Measurements from ENCODE around the gene RNF5. TPM values are rescaled to one million over a fixed set of nuclear protein-coding genes. Genes with fewer than 3 reads are reported as not detected.
A peak's percentile ranks its signal among the peaks of the same experiment; 100 is the strongest.

Gene RNF5
- total and polyA plus RNA-seq, 9 of the 15 experiments (the other 6 are each of a cell fraction or from before 2014, with no cell fraction given) = 62.2 to 245 (median 129) TPM

- peaks cover 39% of the 10 kb centered on the region for H3K79me2 ChIP-seq (ENCODE audit: control insufficient read depth, insufficient read depth, low read length)
- 57% methylated on average over 6 of the region's 8 CpGs for WGBS (ENCODE audit: insufficient coverage, low coverage, missing lambda C conversion rate)
- H3K4me3 ChIP-seq = no peak overlapping the region
- H3K9me1 ChIP-seq (ENCODE audit: control insufficient read depth, insufficient read depth, low read length) = no peaks in the 10 kb centered on the region
- no peaks in the 10 kb centered on the region for H4K20me1 ChIP-seq (replicated peaks; ENCODE audit: control insufficient read depth, insufficient read depth, low read length)
- peaks cover 31 to 65% of the 10 kb centered on the region in 2 experiments for H3K4me1 ChIP-seq (replicated peaks in 1 of 2; ENCODE audit: control insufficient read depth in 2 of 2, insufficient read depth in 2 of 2, low read length in 2 of 2)
- H3K9ac ChIP-seq (ENCODE audit: insufficient read depth in 1 of 2, low read depth in 2 of 2, low read length in 2 of 2) = no peak overlapping the region; a peak in 1 of 4 replicates
- no peak overlapping the region for H3K4me2 ChIP-seq (ENCODE audit: insufficient read depth, low read length)
- POLR2A ChIA-PET = interaction anchor here (0.6 to 2.1 kb wide), 5 partner anchors 12 to 60 kb away, joined by 3 to 7 read pairs (median 4); partner anchors contain the start of gene FKBPL
- TF ChIP-seq ZBTB26 (CRISPR knock-in tag; IDR thresholded peaks at IDR 0.05) (no peak), MBD2 (IDR thresholded peaks at IDR 0.05; ENCODE audit: borderline replicate concordance, low read depth) (no peak), CSDE1 (IDR thresholded peaks at IDR 0.05) (no peak), ZNF311 (CRISPR knock-in tag; IDR thresholded peaks at IDR 0.05) (no peak), CREBBP (IDR thresholded peaks at IDR 0.05; ENCODE audit: low read depth, low read length) (no peak), ARID4B (CRISPR knock-in tag; IDR thresholded peaks at IDR 0.05) (0 out of 2 replicates have a peak, but pooled peaks have one; percentile 25)
- TF ChIP-seq, protein P1, sequence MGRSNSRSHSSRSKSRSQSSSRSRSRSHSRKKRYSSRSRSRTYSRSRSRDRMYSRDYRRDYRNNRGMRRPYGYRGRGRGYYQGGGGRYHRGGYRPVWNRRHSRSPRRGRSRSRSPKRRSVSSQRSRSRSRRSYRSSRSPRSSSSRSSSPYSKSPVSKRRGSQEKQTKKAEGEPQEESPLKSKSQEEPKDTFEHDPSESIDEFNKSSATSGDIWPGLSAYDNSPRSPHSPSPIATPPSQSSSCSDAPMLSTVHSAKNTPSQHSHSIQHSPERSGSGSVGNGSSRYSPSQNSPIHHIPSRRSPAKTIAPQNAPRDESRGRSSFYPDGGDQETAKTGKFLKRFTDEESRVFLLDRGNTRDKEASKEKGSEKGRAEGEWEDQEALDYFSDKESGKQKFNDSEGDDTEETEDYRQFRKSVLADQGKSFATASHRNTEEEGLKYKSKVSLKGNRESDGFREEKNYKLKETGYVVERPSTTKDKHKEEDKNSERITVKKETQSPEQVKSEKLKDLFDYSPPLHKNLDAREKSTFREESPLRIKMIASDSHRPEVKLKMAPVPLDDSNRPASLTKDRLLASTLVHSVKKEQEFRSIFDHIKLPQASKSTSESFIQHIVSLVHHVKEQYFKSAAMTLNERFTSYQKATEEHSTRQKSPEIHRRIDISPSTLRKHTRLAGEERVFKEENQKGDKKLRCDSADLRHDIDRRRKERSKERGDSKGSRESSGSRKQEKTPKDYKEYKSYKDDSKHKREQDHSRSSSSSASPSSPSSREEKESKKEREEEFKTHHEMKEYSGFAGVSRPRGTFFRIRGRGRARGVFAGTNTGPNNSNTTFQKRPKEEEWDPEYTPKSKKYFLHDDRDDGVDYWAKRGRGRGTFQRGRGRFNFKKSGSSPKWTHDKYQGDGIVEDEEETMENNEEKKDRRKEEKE (IDR thresholded peaks at IDR 0.05; ENCODE audit: borderline replicate concordance in 1 of 2, control insufficient read depth in 1 of 2, low read depth in 2 of 2, low read length in 1 of 2) = no peak
- intact Hi-C loops (cut with micrococcal nuclease) (no loop called here), in situ Hi-C loops (cut with MboI) (no loop called here)
- no peaks in the 10 kb centered on the region for H3K9me3 ChIP-seq (replicated peaks; ENCODE audit: control insufficient read depth, insufficient read depth, low read depth, low read length)
- H3K36me3 ChIP-seq (ENCODE audit: control insufficient read depth, insufficient read depth, low read length) = peaks cover 12% of the 10 kb centered on the region
- no peak overlapping the region for H3K27ac ChIP-seq (ENCODE audit: extremely low read depth, low read depth, low read length)
- no peak overlapping the region for H2AFZ ChIP-seq (ENCODE audit: low read depth, low read length)
- no TSS peak for BruUV-seq (replicated peaks)
- DNase-seq (ENCODE audit: extremely low read depth in 1 of 4, low spot score in 3 of 4) (no peak), ATAC-seq (no peak), FAIRE-seq (peak; percentile 67)
- CTCF ChIA-PET (ENCODE audit: low intra/inter-chr PET ratio) = no interaction called here
- H3K27me3 ChIP-seq (ENCODE audit: control insufficient read depth in 2 of 2, insufficient read depth in 2 of 2, low read length in 2 of 2) = no peaks in the 10 kb centered on the region
Measured at GRCh38 chr6:32151181-32151862, 26.9 kb upstream of the RNF5 start.

Data from K562 (cell line).